Panc1 (cell line): Measurements from ENCODE around the gene PCNX1. TPM values are rescaled to one million over a fixed set of nuclear protein-coding genes. Genes with fewer than 3 reads are reported as not detected.

Experiments
- ATAC-seq: fragments of 200-7000 bp; cut with Tn5 transposase; 2 replicates; pipeline ENCODE4 v1.9.1; 2020; ENCODE audit warnings: mild to moderate bottlenecking, moderate library complexity
- BruUV-seq: library from RNA; stranded (reverse); fragments of 400-500 nt; replicated peaks from 2 replicates; lab custom pipeline; 2021; lab: Mats Ljungman, UMichigan
- CTCF ChIA-PET: fragments of 300-600 bp; sonication (Branson Sonifier 250); formaldehyde crosslinking; loops from one replicate; lab custom pipeline; 2022; ENCODE audit warnings: antibody characterized with exemption; lab: Charles Lee
- POLR2A ChIA-PET: fragments of 300-600 bp; sonication (Branson Sonifier 250); formaldehyde crosslinking; loops from one replicate; lab custom pipeline; 2022; ENCODE audit warnings: antibody characterized with exemption; lab: Charles Lee
- DNase-seq: peaks from one replicate; pipeline ENCODE4 v3.0.0-alpha.2; 2010; ENCODE audit warnings: low read depth, low spot score
- H3K27ac ChIP-seq: 2 replicates; pipeline ENCODE4 v1.5.1; 2011; ENCODE audit warnings: mild to moderate bottlenecking, low read length, inconsistent platforms
- H3K27me3 ChIP-seq: fragments of 200-500 bp; sonication (Bioruptor generic); 2 replicates; pipeline ENCODE4 v1.6.0; 2014; ENCODE audit warnings: low read length, inconsistent platforms; ENCODE audit not compliant: control insufficient read depth, insufficient read depth
- H3K36me3 ChIP-seq: fragments of 200-500 bp; sonication (Bioruptor generic); 2 replicates; pipeline ENCODE4 v1.5.1; 2014; ENCODE audit warnings: inconsistent platforms, mild to moderate bottlenecking, low read length, moderate library complexity; ENCODE audit not compliant: control insufficient read depth, insufficient read depth
- H3K4me1 ChIP-seq: 2 replicates; pipeline ENCODE4 v1.5.1; 2011; ENCODE audit warnings: inconsistent platforms, mild to moderate bottlenecking, low read length, moderate library complexity; ENCODE audit not compliant: control insufficient read depth, insufficient read depth
- H3K4me3 ChIP-seq, 2 experiments: 2 replicates each; pipeline ENCODE4 v1.5.1; 2011 to 2012; ENCODE audit warnings: low read depth in 2 of 2, low read length in 2 of 2, mild to moderate bottlenecking in 2 of 2, inconsistent platforms in 1 of 2, moderate library complexity in 1 of 2
- H3K9me3 ChIP-seq: fragments of 200-500 bp; sonication (Bioruptor generic); 2 replicates; pipeline ENCODE4 v1.5.1; 2014; ENCODE audit warnings: low read depth, mild to moderate bottlenecking, inconsistent platforms, low read length, moderate library complexity; ENCODE audit not compliant: control insufficient read depth, insufficient read depth
- POLR2AphosphoS5 ChIP-seq: IDR thresholded peaks from 2 replicates; pipeline ENCODE4 v1.6.1; 2012; ENCODE audit warnings: mild to moderate bottlenecking, low read depth, low read length, moderate library complexity
- SIN3A ChIP-seq: IDR thresholded peaks from 2 replicates; pipeline ENCODE4 v1.6.1; 2012; ENCODE audit warnings: low read depth, mild to moderate bottlenecking, low read length, moderate library complexity, borderline replicate concordance; ENCODE audit not compliant: insufficient read depth
- TCF7L2 ChIP-seq: IDR thresholded peaks from 2 replicates; pipeline ENCODE4 v1.6.1; 2011; ENCODE audit warnings: mild to moderate bottlenecking, low read depth, low read length, inconsistent platforms
- in situ Hi-C: cut with HindIII; loops from 2 replicates; pipeline ENCODE4 v1.10.0; 2016; ENCODE audit warnings: low sequenced_read_pairs, low pct_unique_long_range_greater_than_20kb
- intact Hi-C: fragments of 100-400 bp; cut with micrococcal nuclease; formaldehyde crosslinking; loops from one replicate; pipeline ENCODE4 v1.10.0; 2022; ENCODE audit not compliant: unreplicated experiment
- total RNA-seq: library from RNA; stranded (reverse); gene quantifications from one replicate; pipeline ENCODE4 v1.2.1, GENCODE V29; 2021; ENCODE audit not compliant: unreplicated experiment
- TF ChIP-seq, protein P1 (sequence below): fragments of 450-650 bp; IDR thresholded peaks from 2 replicates; pipeline ENCODE4 v1.5.1; 2017; ENCODE audit warnings: mild to moderate bottlenecking
- TF ChIP-seq, protein P2 (sequence below), 2 experiments: IDR thresholded peaks; 2 replicates each; pipeline ENCODE4 v1.6.1; 2011 to 2012; ENCODE audit warnings: low read depth in 2 of 2, control low read depth in 1 of 2, low read length in 1 of 2, mild to moderate bottlenecking in 1 of 2, moderate library complexity in 1 of 2; ENCODE audit not compliant: insufficient read depth in 1 of 2

PCNX1 gene
- total RNA-seq, 1 experiment from 2014 or later: 30.5 TPM

DNA sequence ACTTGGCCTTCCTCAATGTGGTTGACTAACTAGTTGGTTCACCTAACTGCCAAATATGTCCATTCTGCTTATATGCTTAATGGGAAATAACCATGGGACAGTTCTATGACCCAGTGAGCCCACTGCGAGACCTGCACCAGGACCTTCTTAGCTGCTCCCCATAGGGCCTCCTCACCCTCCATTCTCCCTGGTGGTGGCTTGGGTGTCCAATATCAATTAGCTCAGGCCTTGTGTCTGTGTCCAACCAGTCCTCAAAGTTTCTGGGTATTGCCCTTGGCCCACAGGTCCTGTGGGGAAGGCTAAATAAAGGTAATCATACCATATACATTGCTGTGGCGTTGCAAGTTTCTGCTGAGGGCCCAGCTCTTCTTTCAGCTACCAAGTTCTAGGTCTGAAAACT, 228.2 kb downstream of the PCNX1 start:
- no peaks in the 10 kb centered on the region for H3K4me1 ChIP-seq
- H3K27me3 ChIP-seq: no peaks in the 10 kb centered on the region
- DNase-seq (no peak), ATAC-seq (no peak)
- TF ChIP-seq POLR2AphosphoS5 (no peak), TCF7L2 (no peak), SIN3A (no peak)
- TF ChIP-seq, protein P1, sequence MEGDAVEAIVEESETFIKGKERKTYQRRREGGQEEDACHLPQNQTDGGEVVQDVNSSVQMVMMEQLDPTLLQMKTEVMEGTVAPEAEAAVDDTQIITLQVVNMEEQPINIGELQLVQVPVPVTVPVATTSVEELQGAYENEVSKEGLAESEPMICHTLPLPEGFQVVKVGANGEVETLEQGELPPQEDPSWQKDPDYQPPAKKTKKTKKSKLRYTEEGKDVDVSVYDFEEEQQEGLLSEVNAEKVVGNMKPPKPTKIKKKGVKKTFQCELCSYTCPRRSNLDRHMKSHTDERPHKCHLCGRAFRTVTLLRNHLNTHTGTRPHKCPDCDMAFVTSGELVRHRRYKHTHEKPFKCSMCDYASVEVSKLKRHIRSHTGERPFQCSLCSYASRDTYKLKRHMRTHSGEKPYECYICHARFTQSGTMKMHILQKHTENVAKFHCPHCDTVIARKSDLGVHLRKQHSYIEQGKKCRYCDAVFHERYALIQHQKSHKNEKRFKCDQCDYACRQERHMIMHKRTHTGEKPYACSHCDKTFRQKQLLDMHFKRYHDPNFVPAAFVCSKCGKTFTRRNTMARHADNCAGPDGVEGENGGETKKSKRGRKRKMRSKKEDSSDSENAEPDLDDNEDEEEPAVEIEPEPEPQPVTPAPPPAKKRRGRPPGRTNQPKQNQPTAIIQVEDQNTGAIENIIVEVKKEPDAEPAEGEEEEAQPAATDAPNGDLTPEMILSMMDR: no peak
- TF ChIP-seq, protein P2, sequence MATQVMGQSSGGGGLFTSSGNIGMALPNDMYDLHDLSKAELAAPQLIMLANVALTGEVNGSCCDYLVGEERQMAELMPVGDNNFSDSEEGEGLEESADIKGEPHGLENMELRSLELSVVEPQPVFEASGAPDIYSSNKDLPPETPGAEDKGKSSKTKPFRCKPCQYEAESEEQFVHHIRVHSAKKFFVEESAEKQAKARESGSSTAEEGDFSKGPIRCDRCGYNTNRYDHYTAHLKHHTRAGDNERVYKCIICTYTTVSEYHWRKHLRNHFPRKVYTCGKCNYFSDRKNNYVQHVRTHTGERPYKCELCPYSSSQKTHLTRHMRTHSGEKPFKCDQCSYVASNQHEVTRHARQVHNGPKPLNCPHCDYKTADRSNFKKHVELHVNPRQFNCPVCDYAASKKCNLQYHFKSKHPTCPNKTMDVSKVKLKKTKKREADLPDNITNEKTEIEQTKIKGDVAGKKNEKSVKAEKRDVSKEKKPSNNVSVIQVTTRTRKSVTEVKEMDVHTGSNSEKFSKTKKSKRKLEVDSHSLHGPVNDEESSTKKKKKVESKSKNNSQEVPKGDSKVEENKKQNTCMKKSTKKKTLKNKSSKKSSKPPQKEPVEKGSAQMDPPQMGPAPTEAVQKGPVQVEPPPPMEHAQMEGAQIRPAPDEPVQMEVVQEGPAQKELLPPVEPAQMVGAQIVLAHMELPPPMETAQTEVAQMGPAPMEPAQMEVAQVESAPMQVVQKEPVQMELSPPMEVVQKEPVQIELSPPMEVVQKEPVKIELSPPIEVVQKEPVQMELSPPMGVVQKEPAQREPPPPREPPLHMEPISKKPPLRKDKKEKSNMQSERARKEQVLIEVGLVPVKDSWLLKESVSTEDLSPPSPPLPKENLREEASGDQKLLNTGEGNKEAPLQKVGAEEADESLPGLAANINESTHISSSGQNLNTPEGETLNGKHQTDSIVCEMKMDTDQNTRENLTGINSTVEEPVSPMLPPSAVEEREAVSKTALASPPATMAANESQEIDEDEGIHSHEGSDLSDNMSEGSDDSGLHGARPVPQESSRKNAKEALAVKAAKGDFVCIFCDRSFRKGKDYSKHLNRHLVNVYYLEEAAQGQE (IDR thresholded peaks at IDR 0.05; ENCODE audit: insufficient read depth in 1 of 2, low read depth in 2 of 2, low read length in 1 of 2): no peak
- ChIA-PET POLR2A (interaction anchor here (0.5 kb wide), 1 partner anchor 660 kb away, joined by 4 read pairs; no protein-coding TSS in a partner anchor), CTCF (no interaction called here)
- no peak overlapping the region for H3K4me3 ChIP-seq
- no peak overlapping the region for H3K27ac ChIP-seq
- no TSS peak for BruUV-seq
- in situ Hi-C loops (no loop called here), intact Hi-C loops (no loop called here)
- H3K36me3 ChIP-seq: no peaks in the 10 kb centered on the region
- H3K9me3 ChIP-seq: no peaks in the 10 kb centered on the region

DNA sequence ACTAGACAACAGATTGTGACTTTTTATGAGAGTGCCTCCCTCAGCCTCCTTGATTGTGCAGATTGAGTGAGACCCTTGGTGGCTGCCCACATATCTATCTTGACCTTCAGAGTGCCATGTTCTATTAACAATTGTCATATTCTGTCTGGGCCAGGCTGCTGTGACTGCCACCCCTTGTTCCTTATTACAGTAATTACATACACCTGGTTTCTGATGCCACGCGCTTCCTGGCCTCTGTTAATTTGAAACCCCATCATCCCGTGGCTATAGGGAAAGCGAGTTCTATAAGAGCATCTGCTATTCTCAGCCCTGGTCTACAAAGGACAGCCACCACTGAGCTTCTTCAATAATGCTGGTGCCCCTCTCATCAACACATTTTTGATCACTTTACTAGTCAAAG, 228.7 kb downstream of the PCNX1 start:
- POLR2A ChIA-PET: interaction anchor here (0.5 kb wide), 1 partner anchor 659 kb away, joined by 4 read pairs; no protein-coding TSS in a partner anchor
- no TSS peak for BruUV-seq
- ATAC-seq (no peak), DNase-seq (no peak)
- intact Hi-C loops (no loop called here), in situ Hi-C loops (no loop called here)
- no peak overlapping the region for H3K4me3 ChIP-seq
- H3K27ac ChIP-seq: no peak overlapping the region
- H3K36me3 ChIP-seq: no peaks in the 10 kb centered on the region
- no peaks in the 10 kb centered on the region for H3K9me3 ChIP-seq
- no peaks in the 10 kb centered on the region for H3K4me1 ChIP-seq
- TF ChIP-seq POLR2AphosphoS5 (no peak), TCF7L2 (no peak), SIN3A (no peak)
- TF ChIP-seq, protein P2 (IDR thresholded peaks at IDR 0.05; ENCODE audit: insufficient read depth in 1 of 2, low read depth in 2 of 2, low read length in 1 of 2): no peak
- TF ChIP-seq, protein P1: no peak
- CTCF ChIA-PET: no interaction called here
- H3K27me3 ChIP-seq: no peaks in the 10 kb centered on the region
